Mononuclear cell (primary cell): ENCODE data around the gene VAPA. TPM values are rescaled to one million over a fixed set of nuclear protein-coding genes. Genes with fewer than 3 reads are reported as not detected.

Source experiments
- H3K27me3 ChIP-seq: 2 replicates; pipeline ENCODE4 v1.6.0; 2011; ENCODE audit warnings: low read length, control low read depth; ENCODE audit not compliant: insufficient read depth
- H3K4me1 ChIP-seq: 2 replicates; pipeline ENCODE4 v1.5.1; 2011; ENCODE audit warnings: mild to moderate bottlenecking, low read length, control low read depth; ENCODE audit not compliant: insufficient read depth
- H3K4me3 ChIP-seq: 2 replicates; pipeline ENCODE4 v1.5.1; 2011; ENCODE audit warnings: mild to moderate bottlenecking, low read length, moderate library complexity
- H3K9me3 ChIP-seq: 2 replicates; pipeline ENCODE4 v1.5.1; 2011; ENCODE audit warnings: low read depth, mild to moderate bottlenecking, control low read depth, low read length
- total RNA-seq: library from RNA; depleted of rRNA; stranded (reverse); fragments of >200 nt; gene quantifications from one replicate; pipeline ENCODE4 v1.2.3, GENCODE V29; 2012

The VAPA gene, protein sequence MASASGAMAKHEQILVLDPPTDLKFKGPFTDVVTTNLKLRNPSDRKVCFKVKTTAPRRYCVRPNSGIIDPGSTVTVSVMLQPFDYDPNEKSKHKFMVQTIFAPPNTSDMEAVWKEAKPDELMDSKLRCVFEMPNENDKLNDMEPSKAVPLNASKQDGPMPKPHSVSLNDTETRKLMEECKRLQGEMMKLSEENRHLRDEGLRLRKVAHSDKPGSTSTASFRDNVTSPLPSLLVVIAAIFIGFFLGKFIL
- total RNA-seq, result 370 TPM

DNA sequence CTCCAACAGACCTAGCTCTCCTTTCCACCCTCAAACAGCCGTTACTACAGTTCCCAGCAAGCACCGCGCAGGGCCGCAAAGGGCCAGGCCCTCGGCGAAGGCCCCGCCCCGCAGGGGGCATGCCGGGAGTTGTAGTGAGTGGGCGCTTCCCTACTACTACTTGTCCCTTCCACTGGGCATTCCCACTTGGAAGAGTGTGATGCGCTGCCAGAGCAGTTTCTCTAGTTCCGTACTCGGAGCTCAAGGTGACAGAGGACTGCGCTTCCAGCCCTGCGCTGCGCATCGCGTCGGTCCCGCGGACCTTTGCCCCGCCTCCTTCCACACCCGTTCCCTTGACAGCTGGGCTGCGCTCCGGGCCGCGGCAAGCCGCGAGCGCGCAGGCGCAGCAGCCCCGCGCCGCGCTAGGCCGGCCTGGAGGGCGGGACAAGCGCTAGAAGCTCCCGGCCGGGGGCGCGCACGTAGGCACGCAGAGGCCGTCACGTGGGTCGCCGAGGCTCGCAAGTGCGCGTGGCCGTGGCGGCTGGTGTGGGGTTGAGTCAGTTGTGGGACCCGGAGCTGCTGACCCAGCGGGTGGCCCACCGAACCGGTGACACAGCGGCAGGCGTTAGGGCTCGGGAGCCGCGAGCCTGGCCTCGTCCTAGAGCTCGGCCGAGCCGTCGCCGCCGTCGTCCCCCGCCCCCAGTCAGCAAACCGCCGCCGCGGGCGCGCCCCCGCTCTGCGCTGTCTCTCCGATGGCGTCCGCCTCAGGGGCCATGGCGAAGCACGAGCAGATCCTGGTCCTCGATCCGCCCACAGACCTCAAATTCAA is at the start of gene VAPA:
TSS of gene VAPA (plus strand) at position 491 of the 808 bp plus-strand sequence. CDS start at position 732, 241 bp downstream.
- no peaks in the 10 kb centered on the region for H3K27me3 ChIP-seq
- H3K4me1 ChIP-seq, result peaks cover 43% of the 10 kb centered on the region
- H3K9me3 ChIP-seq, result no peaks in the 10 kb centered on the region
- peak within 1 kb of the TSS; percentile 81 for H3K4me3 ChIP-seq

DNA sequence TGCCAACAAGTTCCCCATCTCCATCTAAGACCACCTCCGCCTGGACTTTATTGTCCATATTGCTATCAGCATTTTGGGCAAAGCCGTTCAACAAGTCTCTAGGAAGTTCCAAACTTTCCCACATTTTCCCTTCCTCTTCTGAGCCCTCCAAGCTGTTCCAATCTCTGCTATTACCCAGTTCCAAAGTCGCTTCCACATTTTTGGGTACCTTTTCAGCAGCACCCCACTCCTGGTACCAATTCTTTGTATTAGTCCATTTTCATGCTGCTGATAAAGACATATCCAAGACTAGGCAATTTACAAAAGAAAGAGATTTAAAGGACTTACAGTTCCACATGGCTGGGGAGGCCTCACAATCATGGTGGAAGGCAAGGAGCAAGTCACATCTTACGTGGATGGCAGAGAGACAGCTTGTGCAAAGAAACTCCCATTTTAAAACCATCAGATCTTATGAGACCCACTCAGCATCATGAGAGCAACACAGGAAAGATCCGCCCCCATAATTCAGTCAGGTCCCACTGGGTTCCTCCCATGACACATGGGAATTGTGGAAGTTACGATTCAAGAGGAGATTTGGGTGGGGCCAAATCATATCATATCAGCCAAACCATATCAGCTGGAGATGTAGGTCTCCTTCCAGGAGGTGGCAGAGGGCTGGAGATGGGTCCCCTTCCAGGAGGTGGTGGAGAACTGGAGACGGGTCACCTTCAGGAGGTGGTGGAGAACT is 47.9 kb upstream of the VAPA start:
- no peak overlapping the region for H3K4me3 ChIP-seq
- H3K9me3 ChIP-seq, result no peaks in the 10 kb centered on the region
- H3K27me3 ChIP-seq, result no peaks in the 10 kb centered on the region
- H3K4me1 ChIP-seq, result peaks cover 39% of the 10 kb centered on the region

DNA sequence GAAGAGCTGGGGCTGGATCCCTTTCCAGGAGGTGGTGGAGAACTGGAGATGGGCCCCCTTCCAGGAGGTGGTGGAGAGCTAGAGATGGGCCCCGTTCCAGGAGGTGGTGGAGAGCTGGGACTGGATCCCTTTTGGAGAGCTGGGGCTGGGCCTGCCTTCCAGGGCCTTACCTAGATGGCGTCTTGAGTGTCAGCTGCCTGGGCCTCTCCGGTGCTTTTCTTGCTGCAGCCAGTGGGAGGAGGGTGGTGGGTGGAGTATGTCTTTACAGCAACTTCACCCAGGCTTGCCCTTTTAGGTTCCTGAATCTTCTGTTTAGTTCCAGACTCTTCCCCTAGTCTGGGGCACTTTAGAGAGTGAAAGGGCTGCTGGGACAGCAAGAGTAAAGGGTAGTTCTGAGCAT is 47.2 kb upstream of the VAPA start:
- Histone ChIP-seq H3K4me1 (peaks cover 39% of the 10 kb centered on the region), H3K9me3 (no peaks in the 10 kb centered on the region), H3K4me3 (no peak overlapping the region), H3K27me3 (no peaks in the 10 kb centered on the region)

DNA sequence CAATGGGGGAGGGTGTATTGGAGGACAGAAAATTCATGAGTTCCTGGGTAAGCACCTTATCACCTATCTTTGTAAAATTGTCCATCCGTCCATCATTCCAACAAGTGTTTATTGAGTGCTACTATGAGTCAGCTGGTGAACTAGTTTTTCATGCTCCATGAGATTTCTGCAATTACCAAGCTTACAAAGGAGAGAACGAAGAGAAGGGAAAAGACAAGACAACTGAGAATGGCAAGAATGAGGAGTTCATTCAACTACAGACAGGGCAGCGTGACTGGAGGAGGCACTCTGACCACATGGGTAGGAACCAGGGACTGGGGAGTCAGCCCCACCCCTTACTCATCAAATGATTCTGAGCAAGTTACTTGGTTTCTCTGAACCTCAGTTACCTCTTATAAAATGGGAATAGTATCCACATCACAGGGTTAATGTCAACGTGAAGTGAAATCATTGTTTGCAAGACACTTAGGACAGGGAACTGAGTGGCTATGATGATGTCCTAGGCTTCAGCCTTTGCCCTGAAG is 46.7 kb upstream of the VAPA start:
- Histone ChIP-seq H3K27me3 (no peaks in the 10 kb centered on the region), H3K9me3 (no peaks in the 10 kb centered on the region), H3K4me3 (no peak overlapping the region), H3K4me1 (peaks cover 39% of the 10 kb centered on the region)

DNA sequence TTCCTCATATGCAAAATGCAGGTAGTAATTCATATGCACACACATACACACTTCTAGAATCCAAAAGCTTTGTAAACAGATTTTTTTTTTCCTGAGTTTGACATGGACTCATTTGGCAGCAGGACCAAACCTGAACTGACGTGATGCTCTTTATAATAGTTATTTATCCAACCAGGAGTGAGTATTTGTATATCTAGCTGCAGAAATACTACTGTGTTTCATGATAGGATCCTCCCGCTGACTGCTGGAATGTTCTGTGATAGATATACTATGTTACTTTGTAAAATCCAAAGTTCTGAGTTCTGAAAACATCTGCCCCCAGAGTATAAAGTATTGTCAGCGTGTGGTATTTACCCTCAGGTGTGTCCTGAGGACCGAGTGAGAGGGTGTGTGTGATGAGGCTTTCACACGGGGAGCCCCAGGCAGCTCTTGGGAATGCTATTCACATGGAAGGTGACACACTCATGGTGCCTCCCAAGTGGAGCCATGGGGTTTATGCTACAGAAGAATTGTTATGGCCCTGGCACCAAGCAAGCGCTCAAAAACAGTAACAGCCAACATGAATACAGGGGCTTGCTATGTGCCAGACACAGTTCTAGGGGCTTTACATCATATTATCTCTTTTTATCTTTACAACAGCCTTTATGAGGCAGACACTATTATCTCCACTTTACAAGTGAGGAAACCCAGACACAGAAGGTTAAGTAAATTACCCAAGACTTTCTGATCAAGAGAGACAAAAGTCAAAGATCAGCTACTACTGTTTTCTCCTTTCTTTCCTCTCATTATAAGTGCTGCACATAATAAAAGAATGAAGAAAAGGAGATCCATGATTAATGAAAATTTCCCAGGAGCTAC is 44.7 kb upstream of the VAPA start:
- Histone ChIP-seq H3K27me3 (no peaks in the 10 kb centered on the region), H3K9me3 (no peaks in the 10 kb centered on the region), H3K4me3 (no peak overlapping the region), H3K4me1 (peaks cover 39% of the 10 kb centered on the region)

DNA sequence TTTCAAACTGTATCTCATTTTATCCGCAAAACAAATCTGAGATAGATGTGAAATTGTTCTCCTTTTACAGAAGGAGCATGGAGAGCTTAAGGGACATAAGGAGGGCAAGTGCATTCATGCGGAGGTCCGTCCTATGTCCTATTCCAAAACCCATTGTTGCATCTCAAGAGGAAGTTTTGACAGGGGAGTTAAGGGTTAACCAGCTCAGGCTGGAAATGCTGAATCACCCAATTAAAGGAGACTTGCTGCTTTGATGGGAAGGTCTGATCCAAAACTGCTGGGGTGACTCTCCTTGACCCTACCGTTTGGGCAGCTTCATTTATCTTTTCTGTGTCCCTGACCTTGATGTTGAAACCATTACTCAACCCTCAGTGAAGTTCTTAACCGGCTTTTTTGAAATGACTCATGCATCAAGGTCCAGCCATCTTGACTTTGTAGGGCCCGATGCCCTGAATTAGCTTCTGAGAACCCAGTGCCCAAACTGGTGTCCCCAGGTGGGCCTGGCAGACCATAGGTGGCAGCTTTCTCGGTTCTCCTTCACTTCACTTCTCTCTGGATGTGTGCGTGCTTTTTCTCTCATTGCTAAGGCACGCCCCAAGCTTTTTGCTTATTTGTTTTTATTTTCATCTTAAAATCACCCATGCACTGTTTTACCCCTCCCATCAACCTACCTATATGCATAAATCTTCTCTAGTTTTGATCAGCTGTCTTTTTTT is 43.9 kb upstream of the VAPA start:
- H3K4me1 ChIP-seq, result peaks cover 39% of the 10 kb centered on the region
- no peaks in the 10 kb centered on the region for H3K9me3 ChIP-seq
- no peak overlapping the region for H3K4me3 ChIP-seq
- no peaks in the 10 kb centered on the region for H3K27me3 ChIP-seq

DNA sequence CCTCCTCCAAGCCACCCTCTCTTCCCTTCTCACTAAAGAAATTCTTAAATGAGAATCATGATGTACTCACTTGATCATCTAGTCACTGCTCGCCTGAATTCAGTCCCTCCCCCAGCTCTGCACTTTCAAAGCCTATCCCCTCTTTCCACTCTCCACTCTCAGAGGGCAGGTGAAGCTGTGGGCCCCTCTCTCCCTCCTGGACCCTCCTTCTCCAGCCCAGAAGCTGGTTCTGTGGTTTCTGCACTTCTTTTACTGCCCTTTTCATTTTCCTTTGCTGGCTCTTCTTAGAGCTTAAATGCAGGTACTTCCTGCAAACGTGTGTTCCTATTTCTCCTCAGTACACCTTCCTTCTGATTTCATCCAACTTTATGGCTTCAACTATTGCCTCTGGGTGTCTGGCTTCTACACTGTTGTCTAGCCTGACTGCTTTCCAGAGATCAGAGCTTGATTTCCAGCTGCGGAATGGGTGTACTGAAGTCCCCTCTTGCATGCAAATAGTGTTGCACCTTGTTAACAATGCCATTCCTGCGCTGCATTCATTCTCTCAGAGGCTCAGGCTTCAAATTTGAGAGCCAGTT is 43.3 kb upstream of the VAPA start:
- Histone ChIP-seq H3K9me3 (no peaks in the 10 kb centered on the region), H3K27me3 (no peaks in the 10 kb centered on the region), H3K4me3 (no peak overlapping the region), H3K4me1 (peaks cover 39% of the 10 kb centered on the region)

DNA sequence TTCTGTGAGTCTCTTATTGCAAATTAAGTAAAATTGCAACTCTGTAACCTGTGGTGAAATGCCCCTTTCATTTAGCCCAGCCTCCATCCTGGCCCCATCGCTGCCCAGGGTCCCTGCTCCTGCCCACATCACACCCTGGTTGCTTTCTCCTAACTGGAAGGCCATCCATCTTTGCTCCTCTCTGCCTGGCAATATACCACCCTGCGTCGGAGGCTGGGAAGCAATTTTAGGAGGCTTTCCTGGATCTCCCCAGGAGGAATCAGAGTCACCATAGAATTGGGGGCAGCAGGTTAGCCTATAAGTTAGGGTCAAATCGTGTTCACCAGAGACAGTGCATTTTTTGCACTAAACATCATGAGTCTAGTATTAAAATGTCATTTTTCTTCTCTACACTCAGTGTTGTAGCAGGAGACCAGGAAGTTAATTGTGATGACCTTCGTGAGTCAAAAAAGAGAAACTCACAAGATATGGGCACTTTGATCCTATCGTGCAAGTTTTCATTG is 42.5 kb upstream of the VAPA start:
- H3K4me1 ChIP-seq, result peaks cover 39% of the 10 kb centered on the region
- no peaks in the 10 kb centered on the region for H3K9me3 ChIP-seq
- H3K4me3 ChIP-seq, result no peak overlapping the region
- no peaks in the 10 kb centered on the region for H3K27me3 ChIP-seq

DNA sequence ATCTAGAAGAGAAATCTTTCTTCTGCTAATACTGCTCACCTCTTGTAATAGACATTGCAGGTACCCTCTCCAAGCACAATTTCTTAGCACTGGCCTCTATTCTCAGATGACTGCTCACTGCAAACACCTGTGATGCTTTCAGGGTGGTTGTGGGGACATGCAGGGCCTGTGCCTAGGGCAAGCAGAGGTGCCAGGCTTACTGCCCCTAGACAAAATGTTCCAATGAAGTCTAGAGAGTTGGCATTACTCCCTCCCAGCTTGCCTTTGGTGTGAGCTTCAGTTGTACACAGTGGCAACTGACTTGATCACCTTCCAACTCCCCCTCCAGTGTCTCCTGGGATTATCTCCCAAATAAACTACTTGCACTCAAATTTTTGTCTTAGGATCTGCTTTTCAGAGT is 41.0 kb upstream of the VAPA start:
- H3K27me3 ChIP-seq, result no peaks in the 10 kb centered on the region
- no peak overlapping the region for H3K4me3 ChIP-seq
- H3K4me1 ChIP-seq, result peaks cover 29% of the 10 kb centered on the region
- no peaks in the 10 kb centered on the region for H3K9me3 ChIP-seq

DNA sequence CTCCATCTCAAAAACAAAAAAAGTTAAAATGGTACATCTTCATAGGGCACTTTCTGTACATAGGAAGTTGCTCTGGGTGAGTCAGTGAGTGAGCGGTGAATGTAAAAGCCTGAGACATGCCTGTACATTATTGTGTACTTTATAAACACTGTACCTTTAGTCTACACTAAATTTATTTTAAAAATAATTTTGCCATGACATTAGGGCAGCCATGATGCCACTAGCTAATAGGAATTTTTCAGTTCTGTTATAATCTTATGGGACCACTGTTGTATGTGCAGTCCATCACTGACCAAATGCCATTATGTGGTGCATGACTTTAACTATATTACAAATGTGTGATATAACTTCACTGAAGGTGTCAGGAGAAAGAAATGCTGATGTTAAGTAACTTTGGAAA is 39.1 kb upstream of the VAPA start:
- H3K27me3 ChIP-seq, result no peaks in the 10 kb centered on the region
- H3K9me3 ChIP-seq, result no peaks in the 10 kb centered on the region
- H3K4me3 ChIP-seq, result no peak overlapping the region
- peaks cover 13% of the 10 kb centered on the region for H3K4me1 ChIP-seq

DNA sequence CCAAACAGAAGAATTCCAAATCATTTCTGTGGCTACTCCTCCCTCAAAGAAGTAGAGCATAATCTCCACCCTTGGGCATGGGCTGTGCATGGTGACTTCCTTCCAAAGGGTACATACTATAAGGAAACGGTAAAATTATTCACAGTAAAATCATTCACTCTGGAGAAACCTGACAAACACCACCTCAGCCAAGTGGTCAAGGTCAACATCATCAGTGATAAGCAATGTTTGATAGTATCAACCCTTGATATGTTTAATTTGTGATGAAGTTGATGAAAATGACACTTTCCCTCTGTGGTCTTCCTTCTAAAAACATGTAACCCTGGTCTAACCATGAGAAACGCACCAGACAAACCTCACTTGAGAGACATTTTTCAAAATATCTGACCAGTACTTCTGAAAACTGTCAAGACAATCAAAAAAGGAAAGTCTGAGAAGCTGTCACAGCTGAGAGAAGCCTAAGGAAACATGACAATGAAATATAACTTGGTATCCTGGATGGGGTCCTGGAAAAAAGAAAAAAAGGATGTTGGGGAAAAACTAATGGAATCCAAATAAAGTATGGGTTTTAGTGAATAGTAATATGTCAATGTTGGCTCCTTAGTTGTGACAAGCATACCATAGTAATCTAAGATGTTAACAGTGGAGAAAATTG is 37.5 kb upstream of the VAPA start:
- Histone ChIP-seq H3K9me3 (no peaks in the 10 kb centered on the region), H3K27me3 (no peaks in the 10 kb centered on the region), H3K4me1 (no peaks in the 10 kb centered on the region), H3K4me3 (no peak overlapping the region)

DNA sequence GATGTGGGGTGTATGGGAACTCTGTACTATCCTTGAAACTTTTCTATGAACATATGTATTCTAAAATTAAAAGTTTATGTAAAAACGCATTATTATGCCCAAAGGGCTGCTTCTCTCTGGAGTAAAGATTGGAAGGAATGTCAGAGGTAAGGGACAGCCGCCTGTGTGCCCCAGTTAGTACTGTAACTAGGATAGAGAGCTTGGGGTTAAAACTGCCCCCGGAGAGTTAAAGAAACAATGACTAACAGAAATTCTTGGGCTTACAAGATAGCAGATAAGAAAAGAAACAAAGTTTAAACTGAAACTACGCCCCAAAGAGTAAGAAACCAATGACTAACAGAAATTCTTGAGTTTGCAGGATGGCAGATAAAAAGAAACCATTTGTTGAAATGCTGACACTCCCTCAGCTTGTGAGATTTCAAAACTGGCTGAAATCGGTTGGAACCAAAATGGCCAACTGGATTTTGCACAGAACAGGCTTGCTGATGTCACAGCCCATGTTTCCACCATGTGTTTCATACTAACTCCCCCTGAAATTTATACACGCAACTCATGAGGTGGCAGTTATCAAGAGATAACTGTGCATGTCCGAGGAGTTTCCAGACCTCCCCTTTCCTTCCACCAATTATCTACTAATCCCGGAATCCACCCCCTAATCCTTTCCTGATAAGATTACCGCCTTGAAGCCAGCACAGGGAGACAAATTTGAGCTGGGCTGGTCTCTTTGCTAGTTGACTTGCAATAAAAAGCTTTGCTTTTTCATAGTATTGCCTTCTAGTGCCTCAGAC is 36.8 kb upstream of the VAPA start:
- H3K27me3 ChIP-seq, result no peaks in the 10 kb centered on the region
- H3K9me3 ChIP-seq, result no peaks in the 10 kb centered on the region
- H3K4me3 ChIP-seq, result no peak overlapping the region
- H3K4me1 ChIP-seq, result no peaks in the 10 kb centered on the region

DNA sequence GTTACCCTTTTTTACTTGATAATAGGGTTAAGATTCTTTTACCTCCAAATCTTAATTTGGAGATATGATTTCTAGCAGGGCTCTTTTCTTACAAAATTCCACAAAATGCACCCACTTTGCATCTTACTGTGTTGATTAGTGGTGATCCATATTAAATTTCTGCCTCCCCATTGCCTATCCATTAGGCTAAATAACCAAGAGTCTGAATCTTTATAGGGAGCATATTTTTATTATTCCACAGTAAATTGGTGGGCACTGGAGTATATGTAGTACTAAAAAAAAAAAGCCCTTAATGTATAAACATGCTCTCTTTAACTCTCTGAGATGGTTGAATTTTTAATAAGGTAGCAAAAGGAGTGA is 36.2 kb upstream of the VAPA start:
- Histone ChIP-seq H3K9me3 (no peaks in the 10 kb centered on the region), H3K27me3 (no peaks in the 10 kb centered on the region), H3K4me3 (no peak overlapping the region), H3K4me1 (no peaks in the 10 kb centered on the region)
